IgD-negative memory B cell (primary cell): ENCODE measurements around the gene MICALL2. TPM values are rescaled to one million over a fixed set of nuclear protein-coding genes. Genes with fewer than 3 reads are reported as not detected.
A peak's percentile ranks its signal among the peaks of the same experiment; 100 is the strongest.

Experiments used
- H3K27ac Mint-ChIP-seq, 3 donors: one replicate each; pipeline ENCODE4 v1.8.0; 2020 to 2022; ENCODE audit warnings: mild to moderate bottlenecking in 3 of 3, mixed read lengths in 3 of 3, moderate library complexity in 1 of 3
- H3K27me3 Mint-ChIP-seq: one replicate; pipeline ENCODE4 v1.8.0; 2021; ENCODE audit warnings: mixed read lengths
- H3K36me3 Mint-ChIP-seq: one replicate; pipeline ENCODE4 v1.8.0; 2020; ENCODE audit warnings: mild to moderate bottlenecking, mixed read lengths
- H3K4me1 Mint-ChIP-seq, 3 donors: one replicate each; pipeline ENCODE4 v1.8.0; 2020 to 2022; ENCODE audit warnings: mixed read lengths in 3 of 3, mild to moderate bottlenecking in 1 of 3
- H3K4me3 Mint-ChIP-seq, 4 donors: one replicate each; pipeline ENCODE4 v1.8.0; 2020 to 2022; ENCODE audit warnings: mild to moderate bottlenecking in 4 of 4, mixed read lengths in 4 of 4, moderate library complexity in 3 of 4
- H3K9me3 Mint-ChIP-seq, 3 donors: one replicate each; pipeline ENCODE4 v1.8.0; 2020 to 2021; ENCODE audit warnings: mixed read lengths in 3 of 3, mild to moderate bottlenecking in 1 of 3
- polyA plus RNA-seq: library from polyadenylated mRNA; unstranded; fragments of 300-500 nt; fragmentation: Illumina TruSeq; gene quantifications from one replicate; pipeline ENCODE4 v1.2.3, GENCODE V29; 2021

The MICALL2 gene
- polyA plus RNA-seq, 1 donor from 2014 or later: not detected

DNA sequence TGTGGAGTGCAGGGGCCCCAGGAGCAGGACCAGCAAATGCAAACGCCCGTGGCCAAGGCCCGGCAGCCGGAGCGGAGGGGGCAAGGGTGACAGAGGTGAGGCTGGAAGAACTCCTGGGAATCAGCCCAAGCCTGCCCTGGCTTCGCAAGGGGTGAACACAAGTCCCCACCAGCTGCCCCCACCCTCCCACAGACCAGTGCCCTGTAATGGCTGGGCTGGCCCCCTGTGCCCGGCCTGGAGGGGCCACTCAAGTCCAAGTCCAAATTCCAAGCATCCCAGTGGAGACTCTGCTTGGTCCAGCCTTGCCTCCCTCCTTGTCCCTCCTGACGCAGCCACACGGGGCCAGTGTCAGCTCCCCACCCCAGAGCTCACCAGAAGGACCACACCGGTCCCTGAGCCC lies 28.0 kb downstream of the MICALL2 start:
- Mint-ChIP-seq H3K4me1 (peaks cover 0 to 2% (median 2%) of the 10 kb centered on the region in 3 donors), H3K4me3 (no peak overlapping the region), H3K36me3 (no peaks in the 10 kb centered on the region), H3K27ac (no peak overlapping the region), H3K27me3 (peaks cover 11% of the 10 kb centered on the region), H3K9me3 (no peaks in the 10 kb centered on the region)

DNA sequence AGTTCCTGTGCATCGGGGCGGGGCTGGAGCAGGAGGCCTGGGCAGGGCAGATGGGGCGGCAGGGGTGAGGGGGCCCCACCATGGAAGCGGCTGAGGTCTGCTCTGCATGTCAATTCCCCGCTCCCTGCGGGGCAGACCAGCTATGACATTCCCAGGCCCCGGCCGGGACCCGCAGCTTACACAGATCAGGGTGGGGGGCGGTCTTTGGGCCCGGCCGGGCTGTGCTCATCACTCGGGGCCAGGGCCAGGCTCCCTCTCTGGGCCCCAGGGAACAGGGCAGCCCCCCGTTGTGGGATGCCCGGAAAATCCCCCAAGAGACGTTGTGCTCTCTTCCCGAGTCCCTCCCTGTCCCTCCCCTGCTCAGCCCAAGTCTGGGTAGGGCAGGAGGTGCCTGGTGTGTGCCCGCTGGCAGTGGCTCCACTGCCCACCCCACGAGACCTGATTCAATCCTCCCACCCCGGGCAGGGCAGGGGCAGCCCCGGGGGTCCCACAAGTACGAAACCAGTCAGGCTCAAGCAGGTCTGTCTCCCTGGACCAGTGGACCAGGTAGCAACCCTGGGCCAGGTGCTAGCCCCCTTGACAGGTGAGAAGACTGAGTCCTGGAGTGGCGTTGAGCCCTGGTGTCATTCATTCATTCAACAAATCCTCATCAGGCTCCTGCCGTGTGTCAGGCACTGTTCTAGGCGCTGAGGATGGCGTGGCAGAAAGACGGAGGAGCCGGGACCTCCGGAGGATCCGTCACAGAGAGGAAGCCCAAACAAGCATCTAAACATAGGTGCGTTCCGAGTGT lies 29.0 kb downstream of the MICALL2 start:
- no peak overlapping the region for H3K27ac Mint-ChIP-seq
- no peaks in the 10 kb centered on the region for H3K36me3 Mint-ChIP-seq
- no peak overlapping the region for H3K4me3 Mint-ChIP-seq
- no peaks in the 10 kb centered on the region for H3K9me3 Mint-ChIP-seq
- peaks cover 11% of the 10 kb centered on the region for H3K27me3 Mint-ChIP-seq
- H3K4me1 Mint-ChIP-seq: peaks cover 0 to 2% (median 2%) of the 10 kb centered on the region in 3 donors

DNA sequence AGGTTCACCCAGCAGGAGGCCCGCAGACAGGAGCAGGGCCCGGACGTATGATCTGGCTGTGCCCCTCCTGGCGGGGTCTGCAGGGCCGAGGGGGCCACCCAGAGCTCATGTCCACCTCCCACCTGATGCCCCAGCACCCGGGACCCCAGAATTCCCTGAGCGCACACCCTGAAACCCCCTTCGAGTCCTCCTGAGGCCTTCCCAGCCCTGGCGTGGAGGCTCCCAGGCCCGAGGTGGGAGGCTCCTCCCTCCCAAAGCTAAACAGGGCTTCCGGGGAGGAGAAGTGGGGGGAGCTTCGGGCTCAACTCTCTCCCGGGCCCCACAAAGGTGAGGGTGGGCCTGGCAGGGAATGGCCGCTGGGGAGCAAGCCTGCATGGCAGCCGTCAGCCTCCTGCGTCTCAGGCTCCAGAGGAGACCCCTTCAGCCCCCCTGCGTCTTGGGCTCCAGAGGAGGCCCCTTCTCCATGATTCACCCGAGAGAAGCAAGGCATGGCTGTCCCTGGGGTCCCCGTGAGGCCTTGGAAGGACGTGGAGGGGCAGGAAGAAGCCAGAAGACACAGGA lies 30.2 kb downstream of the MICALL2 start:
- Mint-ChIP-seq H3K4me1 (peaks cover 0 to 2% (median 2%) of the 10 kb centered on the region in 3 donors), H3K27me3 (peaks cover 15% of the 10 kb centered on the region), H3K36me3 (no peaks in the 10 kb centered on the region), H3K27ac (no peak overlapping the region), H3K9me3 (peaks cover 0 to 2% (median 0%) of the 10 kb centered on the region in 3 donors), H3K4me3 (no peak overlapping the region)

DNA sequence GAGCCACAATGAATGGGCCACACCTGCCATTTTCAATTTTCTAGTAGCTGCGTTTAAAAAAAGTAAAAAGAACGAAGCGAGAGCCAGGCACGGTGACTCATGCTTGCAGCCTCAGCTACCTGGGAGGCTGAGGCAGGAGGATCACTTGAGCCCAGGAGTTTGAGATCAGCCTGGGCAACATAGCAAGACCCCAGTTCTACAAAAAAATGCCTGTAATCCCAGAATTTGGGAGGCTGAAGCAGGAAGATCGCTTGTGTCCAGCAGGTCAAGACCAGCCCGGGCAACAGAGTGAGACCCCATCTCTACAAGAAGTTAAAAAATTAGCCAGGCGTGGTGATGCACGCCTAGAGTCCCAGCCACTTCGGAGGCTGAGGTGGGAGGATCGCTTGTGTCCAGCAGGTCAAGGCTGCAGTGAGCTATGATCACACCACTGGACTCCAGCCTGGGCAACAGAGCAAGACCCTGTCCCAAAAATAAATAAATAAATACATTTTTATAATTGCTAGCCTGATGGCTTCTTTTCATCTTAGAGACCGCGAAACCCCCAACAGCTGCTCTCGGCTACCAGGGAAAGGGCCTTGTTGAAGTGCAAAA lies 32.1 kb downstream of the MICALL2 start:
- Mint-ChIP-seq H3K27ac (no peak overlapping the region), H3K27me3 (peaks cover 13% of the 10 kb centered on the region), H3K36me3 (no peaks in the 10 kb centered on the region), H3K4me1 (no peaks in the 10 kb centered on the region), H3K4me3 (no peak overlapping the region), H3K9me3 (peaks cover 0 to 2% (median 0%) of the 10 kb centered on the region in 3 donors)

DNA sequence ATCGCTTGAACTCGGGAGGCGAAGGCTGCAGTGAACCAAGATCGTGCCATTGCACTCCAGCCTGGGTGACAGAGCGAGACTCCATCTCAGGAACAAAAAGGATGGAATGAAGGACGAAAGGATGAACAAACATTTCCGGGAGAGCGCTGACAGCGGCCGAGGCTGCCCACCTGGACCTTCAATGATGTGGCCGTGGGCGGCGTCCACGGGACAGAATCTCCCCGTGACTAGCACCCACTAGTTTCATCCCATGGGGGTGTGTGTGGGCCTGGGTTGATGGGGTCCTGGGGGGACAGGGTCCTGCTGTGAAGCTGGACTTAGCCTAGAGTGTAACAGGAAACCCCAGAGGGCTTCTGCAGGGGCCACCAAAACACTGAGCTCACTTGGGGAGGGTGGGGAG lies 32.8 kb downstream of the MICALL2 start:
- Mint-ChIP-seq H3K4me3 (no peak overlapping the region), H3K27me3 (peaks cover 12% of the 10 kb centered on the region), H3K9me3 (peaks cover 0 to 2% (median 0%) of the 10 kb centered on the region in 3 donors), H3K36me3 (no peaks in the 10 kb centered on the region), H3K4me1 (no peaks in the 10 kb centered on the region), H3K27ac (no peak overlapping the region)

DNA sequence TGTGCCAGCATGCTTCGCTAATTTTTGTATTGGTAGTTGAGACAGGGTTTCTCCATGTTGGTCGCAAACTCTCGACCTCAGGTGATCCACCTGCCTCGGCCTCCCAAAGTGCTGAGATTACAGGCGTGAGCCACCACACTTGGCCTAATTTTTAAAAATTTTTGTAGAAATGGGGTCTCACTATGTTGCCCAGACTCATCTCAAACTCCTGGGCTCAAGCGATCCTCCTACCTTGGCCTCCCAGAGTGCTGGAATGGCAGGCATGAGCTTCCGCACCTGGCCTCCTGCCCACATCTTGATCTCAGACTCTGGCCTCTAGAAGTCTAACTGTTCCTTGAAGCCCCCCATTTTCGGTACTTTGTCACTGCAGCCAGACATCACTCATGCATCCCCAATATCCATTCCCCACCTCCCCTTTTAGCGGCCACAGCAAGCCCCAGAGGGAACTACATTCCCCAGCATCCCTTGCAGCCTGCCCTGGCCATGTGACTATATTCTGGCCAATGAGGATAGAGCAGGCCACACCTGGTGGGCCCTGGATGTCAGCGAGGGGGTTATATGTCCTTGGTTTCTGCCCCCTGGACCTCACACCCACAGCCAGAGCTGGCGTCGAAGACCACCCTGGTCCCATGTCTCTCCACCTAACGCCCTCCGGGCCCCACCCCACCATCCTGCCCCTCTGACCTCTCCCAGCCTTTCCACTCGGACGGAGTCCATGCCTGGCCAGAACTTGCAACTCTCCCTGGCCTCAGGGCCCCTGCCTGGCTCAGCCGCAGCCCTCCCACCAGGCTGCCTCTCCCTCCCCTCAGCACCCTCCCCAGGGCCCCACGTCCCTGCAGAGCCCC lies 33.8 kb downstream of the MICALL2 start:
- no peak overlapping the region for H3K4me3 Mint-ChIP-seq

DNA sequence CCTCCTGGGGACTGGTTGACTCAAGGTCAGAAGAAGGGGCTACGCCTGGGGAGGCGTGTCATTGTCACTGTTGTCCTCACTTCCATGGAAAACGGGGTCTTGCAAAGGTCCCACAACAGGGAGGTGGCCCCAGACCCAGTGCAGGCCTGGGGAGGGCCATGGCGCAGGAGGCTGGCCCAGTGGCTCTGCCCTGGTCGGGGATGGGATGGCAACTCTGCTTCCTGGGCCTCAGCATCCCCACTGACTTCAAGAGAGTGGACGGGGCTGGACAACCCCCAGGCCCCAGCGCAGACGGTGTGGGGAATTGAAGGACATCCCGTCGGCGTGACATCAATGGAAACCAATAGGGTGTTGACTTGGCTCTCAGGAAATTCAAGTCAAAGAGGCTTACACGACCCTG lies 35.2 kb downstream of the MICALL2 start:
- Mint-ChIP-seq H3K27ac (no peak overlapping the region), H3K27me3 (peaks cover 8% of the 10 kb centered on the region), H3K4me1 (peaks cover 0 to 2% (median 0%) of the 10 kb centered on the region in 3 donors), H3K9me3 (peaks cover 0 to 2% (median 0%) of the 10 kb centered on the region in 3 donors), H3K4me3 (no peak overlapping the region), H3K36me3 (no peaks in the 10 kb centered on the region)

More for the DNA sequence above, 33.8 kb downstream of the MICALL2 start:
- Mint-ChIP-seq H3K4me1 (no peaks in the 10 kb centered on the region), H3K27ac (no peak overlapping the region), H3K36me3 (no peaks in the 10 kb centered on the region), H3K27me3 (peaks cover 8% of the 10 kb centered on the region), H3K9me3 (peaks cover 0 to 2% (median 0%) of the 10 kb centered on the region in 3 donors)

DNA sequence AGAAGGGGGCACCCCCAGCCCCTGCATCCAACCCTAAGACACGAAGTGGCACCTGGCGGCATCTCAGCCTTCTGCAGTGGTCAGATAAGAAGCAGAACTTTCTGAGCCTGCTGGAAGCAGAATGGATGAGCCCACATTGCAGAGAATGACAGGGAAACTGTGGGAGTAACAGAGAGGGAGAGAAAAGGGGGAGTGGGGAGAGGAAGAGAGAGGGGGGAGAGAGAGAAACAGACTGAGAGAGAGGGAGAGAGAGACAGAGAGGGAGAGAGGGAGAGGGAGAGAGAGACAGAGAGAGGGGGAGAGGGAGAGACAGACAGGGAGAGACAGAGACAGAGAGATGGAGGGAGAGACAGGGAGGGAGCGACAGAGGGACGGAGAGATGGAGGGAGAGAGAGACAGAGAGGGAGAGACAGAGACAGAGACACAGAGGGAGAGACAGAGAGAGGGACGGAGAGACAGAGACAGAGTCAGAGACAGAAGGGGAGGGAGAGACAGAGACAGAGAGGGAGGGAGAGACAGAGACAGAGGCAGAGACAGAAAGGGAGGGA lies 35.9 kb downstream of the MICALL2 start:
- H3K27ac Mint-ChIP-seq: no peak overlapping the region
- H3K36me3 Mint-ChIP-seq: no peaks in the 10 kb centered on the region
- H3K27me3 Mint-ChIP-seq: peaks cover 8% of the 10 kb centered on the region
- H3K4me3 Mint-ChIP-seq: no peak overlapping the region
- H3K9me3 Mint-ChIP-seq: peaks cover 0 to 2% (median 0%) of the 10 kb centered on the region in 3 donors
- H3K4me1 Mint-ChIP-seq: peaks cover 0 to 2% (median 0%) of the 10 kb centered on the region in 3 donors

DNA sequence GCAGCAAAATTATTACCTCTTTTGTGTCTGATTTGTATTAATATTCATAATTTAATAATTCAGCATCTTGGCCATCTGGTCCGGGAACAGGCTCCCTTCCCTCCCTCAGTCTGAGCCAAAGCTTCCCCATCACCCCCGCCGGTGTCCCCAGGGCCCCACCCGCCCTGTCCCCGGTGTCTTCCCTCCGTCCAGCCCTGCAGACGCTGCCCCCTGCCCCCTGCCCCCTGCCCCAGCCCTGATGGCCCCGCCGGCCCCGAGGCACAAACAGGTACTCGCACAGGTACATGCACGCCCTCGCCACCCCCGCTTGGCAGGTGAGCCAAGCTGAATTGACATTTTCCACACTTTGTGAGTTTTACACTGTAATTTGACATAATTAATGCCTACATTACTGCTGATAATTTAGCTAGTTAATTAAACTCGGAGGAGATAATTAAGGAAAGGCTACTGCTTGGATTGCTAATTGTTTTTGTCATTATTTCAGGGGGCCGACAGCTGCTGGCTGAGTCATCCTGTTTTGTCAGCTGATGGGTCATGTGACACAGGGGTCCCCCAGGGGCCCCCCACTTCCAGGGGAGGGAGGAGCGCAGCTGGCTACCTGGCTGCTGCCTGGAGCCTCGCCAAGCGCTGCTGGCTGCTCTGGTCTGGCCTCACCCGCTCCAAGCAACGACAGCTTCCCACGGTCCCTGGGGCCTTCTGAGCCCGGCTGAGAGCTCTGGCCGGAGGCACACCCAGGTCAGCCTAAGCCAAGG lies 36.6 kb downstream of the MICALL2 start:
- H3K4me1 Mint-ChIP-seq: peaks cover 0 to 2% (median 0%) of the 10 kb centered on the region in 3 donors
- no peak overlapping the region for H3K27ac Mint-ChIP-seq
- H3K9me3 Mint-ChIP-seq: peaks cover 0 to 2% (median 0%) of the 10 kb centered on the region in 3 donors
- H3K4me3 Mint-ChIP-seq: no peak overlapping the region
- no peaks in the 10 kb centered on the region for H3K36me3 Mint-ChIP-seq
- H3K27me3 Mint-ChIP-seq: peaks cover 8% of the 10 kb centered on the region

DNA sequence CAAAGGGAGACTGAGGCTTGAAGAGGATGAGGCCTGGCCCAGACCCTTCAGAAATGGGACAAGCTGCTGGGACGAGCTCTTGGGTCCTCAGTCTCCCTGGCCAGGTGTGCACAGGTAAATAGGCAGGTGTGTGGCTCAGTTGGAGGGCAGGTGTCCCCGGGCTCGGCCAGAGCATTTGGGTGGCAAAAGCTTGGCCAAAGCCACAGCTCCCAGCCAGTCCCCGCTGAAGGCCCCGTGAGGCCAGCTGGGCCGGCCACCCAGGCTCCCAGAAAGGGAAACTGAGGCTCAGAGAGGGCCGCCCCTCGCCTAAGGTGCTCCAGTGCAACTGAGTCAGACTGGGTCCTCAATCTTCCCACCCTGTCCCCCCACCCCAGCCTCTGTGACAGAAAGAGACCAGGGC lies 37.3 kb downstream of the MICALL2 start:
- Mint-ChIP-seq H3K4me1 (peaks cover 0 to 8% (median 6%) of the 10 kb centered on the region in 3 donors), H3K27me3 (peaks cover 8% of the 10 kb centered on the region), H3K36me3 (peaks cover 1% of the 10 kb centered on the region), H3K9me3 (peaks cover 0 to 2% (median 0%) of the 10 kb centered on the region in 3 donors), H3K4me3 (no peak overlapping the region), H3K27ac (no peak overlapping the region)

DNA sequence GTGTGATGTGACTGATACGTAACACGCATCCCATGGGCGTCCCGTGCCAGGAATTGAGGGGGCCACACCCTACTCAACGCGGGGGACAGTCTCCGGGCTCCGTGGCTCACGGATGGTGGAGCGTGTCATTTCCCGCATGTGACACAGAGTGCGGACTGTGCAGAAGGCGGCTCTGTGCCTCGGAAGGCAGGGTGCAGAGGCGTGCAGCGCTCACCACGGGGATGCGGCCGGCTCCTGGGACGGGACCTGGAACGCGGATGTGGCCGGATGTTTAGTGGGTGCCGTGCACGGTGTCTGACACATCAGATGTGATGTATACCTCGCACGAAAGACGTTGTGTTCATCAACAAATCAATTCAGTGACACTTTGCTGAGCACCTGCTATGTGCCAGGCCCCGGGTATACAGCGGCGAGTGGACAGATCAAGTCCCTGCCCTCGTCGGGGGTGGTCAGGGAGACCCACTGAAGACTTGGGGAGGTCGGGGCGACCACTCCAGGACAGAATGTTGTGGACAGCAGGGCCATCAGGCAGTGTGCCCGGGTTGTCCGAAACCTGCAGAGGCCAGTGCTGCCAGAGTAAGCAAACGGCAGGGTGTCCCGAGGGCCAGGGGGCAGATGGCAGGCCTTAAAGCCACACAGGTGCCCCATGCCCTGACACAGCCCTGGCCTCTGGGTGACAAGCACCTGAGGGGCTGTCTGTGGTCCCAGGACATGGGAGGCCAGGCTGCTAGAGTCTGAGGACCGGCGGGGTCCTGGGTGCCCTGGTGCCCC lies 38.1 kb downstream of the MICALL2 start:
- peaks cover 11% of the 10 kb centered on the region for H3K27me3 Mint-ChIP-seq
- no peak overlapping the region for H3K27ac Mint-ChIP-seq
- peaks cover 0 to 8% (median 6%) of the 10 kb centered on the region in 3 donors for H3K4me1 Mint-ChIP-seq
- no peak overlapping the region for H3K4me3 Mint-ChIP-seq
- H3K36me3 Mint-ChIP-seq: peaks cover 1% of the 10 kb centered on the region
- H3K9me3 Mint-ChIP-seq: peaks cover 0 to 2% (median 0%) of the 10 kb centered on the region in 3 donors

DNA sequence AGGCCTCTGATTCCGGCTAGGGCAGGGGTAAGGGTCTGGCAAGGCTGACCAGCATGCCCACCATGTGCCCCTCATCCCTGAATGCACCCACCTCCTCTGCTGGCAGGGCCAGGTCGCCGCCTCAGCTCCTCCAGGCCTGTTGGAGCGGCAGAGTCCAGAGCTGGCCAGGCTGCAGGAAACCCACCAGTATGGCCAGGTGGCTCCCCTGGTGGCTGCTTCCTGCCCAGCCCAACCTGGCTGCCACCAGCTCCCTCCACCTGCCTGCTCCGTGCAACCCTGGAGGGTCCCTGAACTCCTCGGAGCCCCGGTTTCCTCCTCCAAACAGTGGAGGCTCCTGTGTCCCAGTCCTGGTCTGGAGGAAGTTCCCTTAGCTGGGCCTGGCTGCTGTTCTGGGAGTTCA lies 39.6 kb downstream of the MICALL2 start:
- Mint-ChIP-seq H3K4me1 (peaks cover 0 to 9% (median 6%) of the 10 kb centered on the region in 3 donors), H3K36me3 (peaks cover 1% of the 10 kb centered on the region), H3K4me3 (no peak overlapping the region), H3K9me3 (peaks cover 0 to 2% (median 0%) of the 10 kb centered on the region in 3 donors), H3K27ac (no peak overlapping the region), H3K27me3 (peaks cover 11% of the 10 kb centered on the region)

DNA sequence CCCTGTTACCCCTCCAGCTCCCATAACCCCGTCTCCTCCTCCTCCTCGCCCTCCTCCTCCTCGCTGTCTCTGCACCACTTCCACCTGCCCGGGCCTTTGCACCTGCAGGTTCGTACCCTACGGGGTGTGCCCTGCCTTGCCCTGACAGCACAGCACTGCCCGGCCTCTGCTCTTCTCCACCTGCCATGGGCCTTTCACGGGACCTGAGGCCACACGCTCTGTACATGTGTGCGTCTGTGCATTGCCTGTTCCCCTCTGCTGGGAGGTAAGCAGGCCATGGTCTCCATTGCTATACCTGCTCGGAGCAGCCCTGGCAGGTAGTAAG lies 40.0 kb downstream of the MICALL2 start:
- Mint-ChIP-seq H3K4me3 (peak overlapping the region in 1 of 4 donors; percentile 88), H3K4me1 (peaks cover 0 to 9% (median 6%) of the 10 kb centered on the region in 3 donors), H3K27ac (no peak overlapping the region), H3K36me3 (peaks cover 1% of the 10 kb centered on the region), H3K9me3 (no peaks in the 10 kb centered on the region), H3K27me3 (peaks cover 7% of the 10 kb centered on the region)
